Transverse colon (tissue), 4 donors: ENCODE data around the gene CFAP157. TPM values are rescaled to one million over a fixed set of nuclear protein-coding genes. Genes with fewer than 3 reads are reported as not detected.

ENCODE experiments used
- DNase-seq: peaks from one replicate; pipeline ENCODE4 v3.0.0-alpha.2; 2019
- H3K27ac ChIP-seq, 4 donors: fragments of 200-600 bp; sonication (generic); 2 replicates each; pipeline ENCODE4 v1.5.1; 2016 to 2018; ENCODE audit warnings: inconsistent platforms in 4 of 4
- H3K27me3 ChIP-seq: fragments of 200-600 bp; sonication (generic); 2 replicates; pipeline ENCODE4 v1.5.1; 2017; ENCODE audit warnings: inconsistent platforms
- H3K36me3 ChIP-seq, 4 donors: fragments of 200-600 bp; sonication (generic); 2 replicates each; pipeline ENCODE4 v1.5.1; 2017 to 2019; ENCODE audit warnings: inconsistent platforms in 4 of 4
- H3K4me1 ChIP-seq, 4 donors: fragments of 200-600 bp; sonication (generic); 2 replicates each; pipeline ENCODE4 v1.5.1; 2017 to 2020; ENCODE audit warnings: inconsistent platforms in 4 of 4
- H3K4me3 ChIP-seq, 4 donors: fragments of 200-600 bp; sonication (generic); 1 replicate in 1 of 4; 2 replicates in 3 of 4; pipeline versions ENCODE4 v1.5.1 to v1.6.1; 2017 to 2019; ENCODE audit warnings: inconsistent platforms in 4 of 4
- H3K9me3 ChIP-seq, 2 donors: fragments of 200-600 bp; sonication (generic); 2 replicates each; pipeline ENCODE4 v1.5.1; 2017 to 2019; ENCODE audit warnings: inconsistent platforms in 2 of 2
- CTCF ChIP-seq, 5 experiments: fragments of 200-600 bp in 3 of 5; fragments of 450-650 bp in 2 of 5; sonication (generic) in 3 of 5; IDR thresholded peaks; 1 replicate in 2 of 5; 2 replicates in 3 of 5; pipeline ENCODE4 v1.5.1; 2016 to 2017; ENCODE audit warnings: antibody characterized with exemption in 5 of 5, inconsistent platforms in 3 of 5, mild to moderate bottlenecking in 2 of 5, moderate library complexity in 1 of 5
- EP300 ChIP-seq: sonication (generic); formaldehyde crosslinking; IDR thresholded peaks from one replicate; pipeline ENCODE4 v1.6.1; 2017; ENCODE audit warnings: antibody characterized with exemption, low read depth
- POLR2A ChIP-seq: fragments of 450-650 bp; IDR thresholded peaks from one replicate; pipeline ENCODE4 v1.6.1; 2016; ENCODE audit warnings: antibody characterized with exemption, mild to moderate bottlenecking, moderate library complexity
- POLR2AphosphoS5 ChIP-seq, 3 donors: sonication (generic); formaldehyde crosslinking; IDR thresholded peaks; one replicate each; pipeline ENCODE4 v1.6.1; 2016; ENCODE audit warnings: antibody characterized with exemption in 3 of 3
- whole genome bisulfite sequencing, 2 donors: methylation state at CpG; one replicate each; pipeline ENCODE4 v1.1.5; 2018; ENCODE audit warnings: low coverage in 1 of 2; 5-methylcytosine and 5-hydroxymethylcytosine counted together
- in situ Hi-C, 4 donors: fragments of 200-750 bp; cut with MboI; loops; one replicate each; pipeline versions ENCODE4 v1.15.0 to v1.15.1; 2017; ENCODE audit warnings: low sequenced_read_pairs in 3 of 4, low pct_ligation_motif_present in 1 of 4, low pct_unique_long_range_greater_than_20kb in 1 of 4
- intact Hi-C: fragments of 100-400 bp; cut with DNase I; formaldehyde crosslinking; loops from one replicate; pipeline ENCODE4 v1.15.1; 2023; ENCODE audit warnings: low total_unique reads
- total RNA-seq, 4 donors: library from RNA; depleted of rRNA; stranded (reverse); fragments of >200 nt; gene quantifications; one replicate each; pipeline ENCODE4 v1.1.0, GENCODE V29; 2016

CFAP157 gene
- not detected for total RNA-seq

- H3K9me3 ChIP-seq = no peaks in the 10 kb centered on the region
- no peak for DNase-seq
- no peak for TF ChIP-seq POLR2AphosphoS5 (IDR thresholded peaks at IDR 0.05)
- TF ChIP-seq POLR2A = no peak
- TF ChIP-seq EP300 = no peak
- TF ChIP-seq CTCF (IDR thresholded peaks at IDR 0.05) = no peak
- 56% methylated on average over 11 of the region's 11 CpGs; no CpG with 5 or more reads in 1 of the 2 donors for WGBS, 2 donors
- no peak within 1 kb of the TSS for H3K4me3 ChIP-seq
- no peaks in the 10 kb centered on the region for H3K36me3 ChIP-seq
- peaks cover 0 to 8% (median 3%) of the 10 kb centered on the region in 4 donors for H3K4me1 ChIP-seq
- no peaks in the 10 kb centered on the region for H3K27me3 ChIP-seq
- in situ Hi-C loops (no loop called here), intact Hi-C loops (no loop called here)
- no peak within 1 kb of the TSS for H3K27ac ChIP-seq
These were observed at the start of gene CFAP157 for GRCh38 chr9:127706836-127707241. Gene CFAP157 (plus strand): TSS chr9:127706988. CDS start chr9:127707032, 44 bp downstream.

- Histone ChIP-seq H3K4me3 (no peak overlapping the region), H3K27ac (no peak overlapping the region), H3K9me3 (no peaks in the 10 kb centered on the region), H3K36me3 (no peaks in the 10 kb centered on the region), H3K27me3 (no peaks in the 10 kb centered on the region), H3K4me1 (no peaks in the 10 kb centered on the region)
- 85 to 90% methylated on average over 2 to 5 of the region's 5 CpGs for WGBS, 2 donors
- DNase-seq = no peak
- intact Hi-C loops (no loop called here), in situ Hi-C loops (no loop called here)
- TF ChIP-seq EP300 (no peak), POLR2A (no peak), CTCF (IDR thresholded peaks at IDR 0.05) (no peak), POLR2AphosphoS5 (IDR thresholded peaks at IDR 0.05) (no peak)
These were observed 48.4 kb upstream of the CFAP157 start for GRCh38 chr9:127658428-127658827.

- Histone ChIP-seq H3K9me3 (no peaks in the 10 kb centered on the region), H3K4me3 (no peak overlapping the region), H3K27ac (peak overlapping the region in 1 of 4 donors; percentile 51), H3K4me1 (peaks cover 0 to 4% (median 0%) of the 10 kb centered on the region in 4 donors), H3K27me3 (no peaks in the 10 kb centered on the region), H3K36me3 (no peaks in the 10 kb centered on the region)
- WGBS, 2 donors = 55 to 73% methylated on average over 9 to 13 of the region's 13 CpGs
- DNase-seq = peak; percentile 27
- intact Hi-C loops = no loop called here
- TF ChIP-seq POLR2AphosphoS5 (IDR thresholded peaks at IDR 0.05) (peak; percentile 46 to 63 (median 63)), CTCF (IDR thresholded peaks at IDR 0.05) (no peak), EP300 (peak; percentile 29), POLR2A (no peak)
- in situ Hi-C loops = no loop called here
These were observed 45.7 kb upstream of the CFAP157 start for GRCh38 chr9:127660886-127661741.

GRCh38 chr9:127662617-127663016 lies 44.2 kb upstream of the CFAP157 start:
- in situ Hi-C loops (no loop called here), intact Hi-C loops (no loop called here)
- Histone ChIP-seq H3K9me3 (no peaks in the 10 kb centered on the region), H3K36me3 (no peaks in the 10 kb centered on the region), H3K4me1 (peaks cover 0 to 4% (median 0%) of the 10 kb centered on the region in 4 donors), H3K27ac (peak overlapping the region in 1 of 4 donors; percentile 51), H3K27me3 (no peaks in the 10 kb centered on the region), H3K4me3 (no peak overlapping the region)
- 76 to 78% methylated on average over 1 of the region's 1 CpG for WGBS, 2 donors
- TF ChIP-seq CTCF (IDR thresholded peaks at IDR 0.05) (no peak), POLR2AphosphoS5 (IDR thresholded peaks at IDR 0.05) (no peak), POLR2A (no peak), EP300 (no peak)
- no peak for DNase-seq
